K562 (cell line): Measurements from ENCODE around the gene SERPINB5. TPM values are rescaled to one million over a fixed set of nuclear protein-coding genes. Genes with fewer than 3 reads are reported as not detected.

Source experiments
- ATAC-seq: fragments of 200-7000 bp; cut with Tn5 transposase; 3 replicates; pipeline ENCODE4 v1.9.1; 2020; ENCODE audit warnings: moderate library complexity
- BruUV-seq: library from RNA; stranded (reverse); fragments of 400-500 nt; replicated peaks from 2 replicates; lab custom pipeline; 2021; lab: Mats Ljungman, UMichigan
- CTCF ChIA-PET: fragments of 300-600 bp; formaldehyde crosslinking; extraction: SDS; loops from one replicate; lab custom pipeline; 2021; ENCODE audit warnings: low intra/inter-chr PET ratio; lab: Yijun Ruan, JAX
- POLR2A ChIA-PET: fragments of 300-600, 350-650 bp; sonication (Branson Sonifier 250); formaldehyde crosslinking; extraction: SDS; loops from one replicate; lab custom pipeline; 2021; ENCODE audit warnings: antibody characterized with exemption, inconsistent platforms; lab: Yijun Ruan, JAX
- DNase-seq, 4 experiments: peaks; one replicate each; pipeline versions ENCODE4 v3.0.0 to v3.0.0-alpha.2; 2011 to 2018; ENCODE audit warnings: low spot score in 3 of 4, mixed read lengths in 3 of 4; ENCODE audit errors: extremely low read depth in 1 of 4
- FAIRE-seq: peaks from 2 replicates; lab custom pipeline; 2011; peaks lifted over from hg19 to GRCh38; lab: Jason Lieb, UNC
- H2AFZ ChIP-seq: 2 replicates; pipeline ENCODE4 v1.6.0; 2011; ENCODE audit warnings: low read depth, low read length, control low read depth, inconsistent platforms
- H3K27ac ChIP-seq: fragments of 200-600 bp; 3 replicates; pipeline ENCODE4 v1.8.0; 2011; ENCODE audit warnings: low read depth, mild to moderate bottlenecking, control low read depth, inconsistent platforms, low read length, moderate library complexity, mixed read lengths; ENCODE audit errors: extremely low read depth
- H3K27me3 ChIP-seq, 2 experiments: fragments of 300-600 bp in 1 of 2; 2 replicates in 1 of 2; 3 replicates in 1 of 2; pipeline versions ENCODE4 v1.6.0 to v1.8.0; 2011; ENCODE audit warnings: inconsistent platforms in 2 of 2, low read length in 2 of 2, mild to moderate bottlenecking in 1 of 2, mixed read lengths in 1 of 2, moderate library complexity in 1 of 2; ENCODE audit not compliant: control insufficient read depth in 2 of 2, insufficient read depth in 2 of 2
- H3K36me3 ChIP-seq: fragments of 300-600 bp; 3 replicates; pipeline ENCODE4 v1.8.0; 2011; ENCODE audit warnings: mild to moderate bottlenecking, low read length, inconsistent platforms; ENCODE audit not compliant: control insufficient read depth, insufficient read depth
- H3K4me1 ChIP-seq, 2 experiments: fragments of 200-600 bp in 1 of 2; replicated peaks in 1 of 2; 2 replicates in 1 of 2; 3 replicates in 1 of 2; pipeline versions ENCODE4 v1.5.1 to v1.8.0; 2011; ENCODE audit warnings: inconsistent platforms in 2 of 2, low read length in 2 of 2, mild to moderate bottlenecking in 1 of 2, mixed read lengths in 1 of 2, moderate library complexity in 1 of 2; ENCODE audit not compliant: control insufficient read depth in 2 of 2, insufficient read depth in 2 of 2
- H3K4me2 ChIP-seq: 2 replicates; pipeline ENCODE4 v1.6.1; 2011; ENCODE audit warnings: low read length, control low read depth, inconsistent platforms, mixed read lengths; ENCODE audit not compliant: insufficient read depth
- H3K4me3 ChIP-seq: fragments of 200-600 bp; sonication (generic), shearing (Covaris generic); 2 replicates; pipeline ENCODE4 v1.5.1; 2016; ENCODE audit warnings: control low read depth, inconsistent platforms
- H3K79me2 ChIP-seq: fragments of 200-600 bp; 3 replicates; pipeline ENCODE4 v1.8.0; 2011; ENCODE audit warnings: low read length, inconsistent platforms; ENCODE audit not compliant: control insufficient read depth, insufficient read depth
- H3K9ac ChIP-seq, 2 experiments: 2 replicates each; pipeline versions ENCODE4 v1.6.0 to v1.6.1; 2011; ENCODE audit warnings: low read depth in 2 of 2, low read length in 2 of 2, control low read depth in 1 of 2, inconsistent platforms in 1 of 2, mild to moderate bottlenecking in 1 of 2, mixed read lengths in 1 of 2; ENCODE audit not compliant: insufficient read depth in 1 of 2
- H3K9me1 ChIP-seq: one replicate; pipeline ENCODE4 v1.6.0; 2011; ENCODE audit warnings: inconsistent platforms, mild to moderate bottlenecking, low read length, moderate library complexity; ENCODE audit not compliant: control insufficient read depth, insufficient read depth
- H3K9me3 ChIP-seq: replicated peaks from 2 replicates; pipeline ENCODE4 v1.5.1; 2011; ENCODE audit warnings: low read depth, low read length, inconsistent platforms; ENCODE audit not compliant: control insufficient read depth, insufficient read depth
- H4K20me1 ChIP-seq: replicated peaks from 2 replicates; pipeline ENCODE4 v1.6.1; 2011; ENCODE audit warnings: low read length, inconsistent platforms, mixed read lengths; ENCODE audit not compliant: control insufficient read depth, insufficient read depth
- ARID2 ChIP-seq: fragments of 450-650 bp; IDR thresholded peaks from 2 replicates; pipeline ENCODE4 v1.6.1; 2017; ENCODE audit warnings: antibody characterized with exemption, mild to moderate bottlenecking
- CTCF ChIP-seq, 3 experiments: IDR thresholded peaks in 2 of 3; conservative IDR thresholded peaks in 1 of 3; 2 replicates each; pipeline ENCODE4 v1.5.1; 2011 to 2012; ENCODE audit warnings: low read length in 3 of 3, mild to moderate bottlenecking in 3 of 3, control low read depth in 2 of 3, improper control_type of control experiment in 1 of 3, inconsistent platforms in 1 of 3, low read depth in 1 of 3, mixed read lengths in 1 of 3, moderate library complexity in 1 of 3; ENCODE audit not compliant: insufficient read depth in 2 of 3
- ELF4 ChIP-seq: fragments of 450-650 bp; formaldehyde crosslinking; IDR thresholded peaks from 2 replicates; pipeline ENCODE4 v1.4.0; 2022; ENCODE audit warnings: missing genetic modification characterization
- MAFF ChIP-seq: IDR thresholded peaks from 2 replicates; pipeline ENCODE4 v1.6.1; 2012; ENCODE audit warnings: low read length, improper control_type of control experiment
- MAFK ChIP-seq: IDR thresholded peaks from 2 replicates; pipeline ENCODE4 v1.6.1; 2011; ENCODE audit warnings: low read length, improper control_type of control experiment
- PRMT5 ChIP-seq: sonication (generic); formaldehyde crosslinking; IDR thresholded peaks from 2 replicates; pipeline ENCODE4 v1.5.0; 2020; ENCODE audit warnings: missing genetic modification reagents
- SMC3 ChIP-seq: conservative IDR thresholded peaks from 2 replicates; pipeline ENCODE4 v1.6.1; 2011; ENCODE audit warnings: low read depth, low read length, improper control_type of control experiment; ENCODE audit not compliant: insufficient read depth
- SP1 ChIP-seq: sonication (generic); formaldehyde crosslinking; IDR thresholded peaks from 2 replicates; pipeline ENCODE4 v1.8.1; 2022; ENCODE audit warnings: mild to moderate bottlenecking, missing genetic modification reagents
- YY1 ChIP-seq, 3 experiments: IDR thresholded peaks; 2 replicates each; pipeline ENCODE4 v1.6.1; 2011; ENCODE audit warnings: low read length in 2 of 3, mild to moderate bottlenecking in 2 of 3, moderate library complexity in 2 of 3, borderline replicate concordance in 1 of 3, control low read depth in 1 of 3, low read depth in 1 of 3; ENCODE audit not compliant: insufficient read depth in 3 of 3, insufficient replicate concordance in 2 of 3, control insufficient read depth in 1 of 3, insufficient read length in 1 of 3; ENCODE audit errors: extremely low read depth in 1 of 3
- ZNF282 ChIP-seq: sonication (generic); formaldehyde crosslinking; IDR thresholded peaks from 2 replicates; pipeline ENCODE4 v1.8.1; 2023; ENCODE audit warnings: missing genetic modification reagents
- ZNF696 ChIP-seq: fragments of 250-450 bp; sonication (Bioruptor Pico); conservative IDR thresholded peaks from 2 replicates; pipeline ENCODE4 v1.4.0; 2020; ENCODE audit warnings: mild to moderate bottlenecking, moderate library complexity
- WGBS: fragments of 100-300 bp; shearing (Covaris generic); methylation state at CpG from one replicate; pipeline ENCODE4 v1.1.6; 2016; ENCODE audit warnings: low coverage, mixed read lengths; ENCODE audit not compliant: insufficient coverage; ENCODE audit errors: missing lambda C conversion rate; 5-methylcytosine and 5-hydroxymethylcytosine counted together
- in situ Hi-C: fragments of 300-500 bp; cut with MboI; formaldehyde crosslinking; loops from 4 replicates; pipeline ENCODE4 v1.15.0; 2018; ENCODE audit warnings: inconsistent platforms, mixed read lengths
- intact Hi-C: fragments of 100-400 bp; cut with micrococcal nuclease; formaldehyde crosslinking; loops from 2 replicates; pipeline ENCODE4 v1.14.2; 2022
- polyA plus RNA-seq, 8 experiments: library from polyadenylated mRNA; depleted of rRNA in 4 of 8; stranded (reverse) in 5 of 8; unstranded in 3 of 8; fragments of >200 nt; fragmentation: Nextera tagmentation in 2 of 8; fragmentation: Illumina TruSeq in 1 of 8; extraction: Ambion mirVana in 2 of 8; extraction: Trizol in 1 of 8; gene quantifications; 2 replicates each; pipeline versions ENCODE4 v1.2.1 to v1.2.3, GENCODE V29; 2011 to 2014; ENCODE audit warnings: inconsistent platforms in 1 of 8, missing spikeins in 1 of 8
- total RNA-seq, 7 experiments: library from RNA; depleted of rRNA in 6 of 7; stranded (reverse); fragments of >200 nt in 6 of 7; fragmentation: Illumina TruSeq in 2 of 7; extraction: Trizol in 2 of 7; gene quantifications; 2 replicates each; pipeline versions ENCODE4 v1.2.1 to v1.2.3, GENCODE V29; 2011 to 2021; ENCODE audit warnings: low replicate concordance in 1 of 7
- TF ChIP-seq, protein P1 (sequence below), 2 experiments: fragments of 450-650 bp; formaldehyde crosslinking in 1 of 2; IDR thresholded peaks; 2 replicates each; pipeline versions ENCODE4 v1.4.0 to v1.6.1; 2014 to 2020; ENCODE audit warnings: mild to moderate bottlenecking in 2 of 2, borderline replicate concordance in 1 of 2, low read depth in 1 of 2

The SERPINB5 gene
- total and polyA plus RNA-seq, 9 of the 15 experiments (the other 6 are each of a cell fraction or from before 2014, with no cell fraction given): 0.05 to 1.4 (median 0.49) TPM; not detected in 1

- no peak overlapping the region for H3K27ac ChIP-seq
- ATAC-seq: peak; percentile 81
- no peak overlapping the region for H3K9ac ChIP-seq
- no peaks in the 10 kb centered on the region for H3K9me3 ChIP-seq
- DNase-seq: peak; percentile 43 to 52 (median 46)
- no peaks in the 10 kb centered on the region for H3K9me1 ChIP-seq
- H3K4me2 ChIP-seq: no peak overlapping the region
- POLR2A ChIA-PET: interaction anchor here (0.6 to 1.2 kb wide), 3 partner anchors 16 to 423 kb away, joined by 3 read pairs; partner anchors contain the start of gene VPS4B
- intact Hi-C loops: loop anchor here (1.0 kb wide), 2 partner anchors 97 to 423 kb away; no protein-coding TSS in a partner anchor
- in situ Hi-C loops: loop anchor here (10.0 kb wide), 3 partner anchors 95 to 425 kb away; no protein-coding TSS in a partner anchor
- CTCF ChIA-PET: interaction anchor here (0.6 to 1.5 kb wide), 8 partner anchors 66 to 487 kb away, joined by 3 to 15 read pairs (median 4); no protein-coding TSS in a partner anchor
- H2AFZ ChIP-seq: no peak overlapping the region
- no peaks in the 10 kb centered on the region for H3K4me1 ChIP-seq
- no peaks in the 10 kb centered on the region for H3K36me3 ChIP-seq
- WGBS: 0% methylated on average over 5 of the region's 6 CpGs
- peak; percentile 75 for FAIRE-seq
- H3K4me3 ChIP-seq: no peak overlapping the region
- H3K27me3 ChIP-seq: peaks cover 0 to 4% of the 10 kb centered on the region in 2 experiments; a peak in 1 of 5 replicates
- no peaks in the 10 kb centered on the region for H4K20me1 ChIP-seq
- H3K79me2 ChIP-seq: no peaks in the 10 kb centered on the region
- BruUV-seq: no TSS peak
- TF ChIP-seq MAFF: no peak
- peak; percentile 52 for TF ChIP-seq SMC3
- no peak for TF ChIP-seq ZNF282
- TF ChIP-seq ARID2: no peak
- no peak for TF ChIP-seq YY1 (IDR thresholded peaks at IDR 0.05; ENCODE audit: borderline replicate concordance in 1 of 3, control insufficient read depth in 1 of 3, extremely low read depth in 1 of 3, insufficient read depth in 3 of 3, insufficient read length in 1 of 3, insufficient replicate concordance in 2 of 3, low read depth in 1 of 3, low read length in 2 of 3)
- TF ChIP-seq, protein P1, sequence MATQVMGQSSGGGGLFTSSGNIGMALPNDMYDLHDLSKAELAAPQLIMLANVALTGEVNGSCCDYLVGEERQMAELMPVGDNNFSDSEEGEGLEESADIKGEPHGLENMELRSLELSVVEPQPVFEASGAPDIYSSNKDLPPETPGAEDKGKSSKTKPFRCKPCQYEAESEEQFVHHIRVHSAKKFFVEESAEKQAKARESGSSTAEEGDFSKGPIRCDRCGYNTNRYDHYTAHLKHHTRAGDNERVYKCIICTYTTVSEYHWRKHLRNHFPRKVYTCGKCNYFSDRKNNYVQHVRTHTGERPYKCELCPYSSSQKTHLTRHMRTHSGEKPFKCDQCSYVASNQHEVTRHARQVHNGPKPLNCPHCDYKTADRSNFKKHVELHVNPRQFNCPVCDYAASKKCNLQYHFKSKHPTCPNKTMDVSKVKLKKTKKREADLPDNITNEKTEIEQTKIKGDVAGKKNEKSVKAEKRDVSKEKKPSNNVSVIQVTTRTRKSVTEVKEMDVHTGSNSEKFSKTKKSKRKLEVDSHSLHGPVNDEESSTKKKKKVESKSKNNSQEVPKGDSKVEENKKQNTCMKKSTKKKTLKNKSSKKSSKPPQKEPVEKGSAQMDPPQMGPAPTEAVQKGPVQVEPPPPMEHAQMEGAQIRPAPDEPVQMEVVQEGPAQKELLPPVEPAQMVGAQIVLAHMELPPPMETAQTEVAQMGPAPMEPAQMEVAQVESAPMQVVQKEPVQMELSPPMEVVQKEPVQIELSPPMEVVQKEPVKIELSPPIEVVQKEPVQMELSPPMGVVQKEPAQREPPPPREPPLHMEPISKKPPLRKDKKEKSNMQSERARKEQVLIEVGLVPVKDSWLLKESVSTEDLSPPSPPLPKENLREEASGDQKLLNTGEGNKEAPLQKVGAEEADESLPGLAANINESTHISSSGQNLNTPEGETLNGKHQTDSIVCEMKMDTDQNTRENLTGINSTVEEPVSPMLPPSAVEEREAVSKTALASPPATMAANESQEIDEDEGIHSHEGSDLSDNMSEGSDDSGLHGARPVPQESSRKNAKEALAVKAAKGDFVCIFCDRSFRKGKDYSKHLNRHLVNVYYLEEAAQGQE (IDR thresholded peaks at IDR 0.05; ENCODE audit: borderline replicate concordance): peak; percentile 54; the same call in 1 of the 2 replicates
- TF ChIP-seq, protein P1 (CRISPR knock-in tag; IDR thresholded peaks at IDR 0.05; ENCODE audit: low read depth): no peak
- TF ChIP-seq ZNF696: no peak
- TF ChIP-seq CTCF (IDR thresholded peaks at IDR 0.05 in 2 of 3, conservative IDR thresholded peaks at IDR 0.05 in 1 of 3; ENCODE audit: insufficient read depth in 2 of 3, low read depth in 1 of 3, low read length in 3 of 3): peak; percentile 50 to 77 (median 66)
- no peak for TF ChIP-seq MAFK
- TF ChIP-seq ELF4 (CRISPR knock-in tag): no peak
- TF ChIP-seq SP1: no peak
- TF ChIP-seq PRMT5 (CRISPR knock-in tag): no peak
Observed at GRCh38 chr18:63439334-63439733, 37.4 kb upstream of the SERPINB5 start.
